D721Med (cell line): ENCODE measurements around the gene SLC6A7.

Experiments used
- DNase-seq: peaks from one replicate; pipeline ENCODE4 v3.0.0; 2011; ENCODE audit warnings: low spot score; ENCODE audit not compliant: insufficient read length
- FAIRE-seq: peaks from 2 replicates; lab custom pipeline; 2011; peaks lifted over from hg19 to GRCh38; lab: Jason Lieb, UNC
- TF ChIP-seq, protein P1 (sequence below): IDR thresholded peaks from 2 replicates; pipeline ENCODE4 v1.5.1; 2012; ENCODE audit warnings: mild to moderate bottlenecking, control low read depth; ENCODE audit not compliant: insufficient read depth; ENCODE audit errors: missing control alignments

Gene SLC6A7

DNA sequence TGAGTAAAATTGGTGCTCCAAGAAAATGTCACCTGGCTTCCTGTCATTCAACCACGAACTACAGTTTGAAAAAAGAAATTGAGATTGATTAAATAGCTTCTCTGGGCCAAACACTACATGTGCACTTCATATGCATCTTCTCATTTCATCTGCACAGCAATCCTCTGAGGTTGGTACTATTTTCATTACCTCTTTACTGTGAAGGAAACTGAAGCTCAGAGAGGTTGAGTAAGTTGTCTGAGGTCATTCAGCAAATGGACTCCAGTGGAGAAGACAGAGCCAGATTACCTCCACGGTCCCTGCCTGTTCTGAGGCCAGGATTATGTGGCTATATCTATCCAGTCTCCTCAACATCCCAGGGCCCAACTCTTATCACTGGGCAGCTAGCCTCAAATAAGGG lies 46.5 kb downstream of the SLC6A7 start:
- no peak for FAIRE-seq

DNA sequence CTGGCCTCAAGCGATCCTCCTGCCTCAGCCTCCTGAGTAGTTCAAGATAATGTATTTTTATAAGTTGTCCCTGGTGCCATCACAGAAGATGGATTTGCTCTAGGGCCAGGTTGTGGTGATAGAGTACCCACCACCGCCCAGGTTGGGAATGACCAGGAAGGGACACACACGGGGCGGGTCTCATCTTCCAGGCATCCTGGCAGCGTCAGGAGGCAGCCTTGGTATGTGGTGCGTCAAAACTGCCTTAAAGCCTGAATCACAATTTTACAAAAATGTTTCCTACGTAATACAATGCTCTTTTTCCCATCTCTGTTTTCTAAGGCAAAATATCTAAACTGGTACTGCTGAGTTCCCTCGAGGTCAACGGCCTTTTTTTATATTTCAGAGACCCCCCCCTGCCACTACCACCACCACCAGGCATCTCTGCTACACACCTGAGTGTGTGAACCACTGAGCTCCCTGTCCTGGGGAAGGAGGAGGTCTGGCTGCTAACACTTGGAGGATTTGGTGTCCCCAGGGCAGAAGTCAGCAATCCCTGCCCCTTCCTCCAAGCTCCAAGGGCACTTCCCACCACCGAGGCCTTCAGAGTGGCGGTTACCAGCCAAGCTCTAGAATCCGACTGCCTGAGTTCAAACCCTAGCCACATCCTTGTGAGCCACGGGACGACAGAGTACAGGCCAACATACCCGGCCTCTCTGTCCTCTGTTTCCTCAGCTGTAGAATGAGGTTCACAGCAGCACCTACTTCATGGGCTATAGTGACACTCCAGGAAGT lies 47.3 kb downstream of the SLC6A7 start:
- FAIRE-seq = no peak
- no peak for DNase-seq
- TF ChIP-seq, protein P1, sequence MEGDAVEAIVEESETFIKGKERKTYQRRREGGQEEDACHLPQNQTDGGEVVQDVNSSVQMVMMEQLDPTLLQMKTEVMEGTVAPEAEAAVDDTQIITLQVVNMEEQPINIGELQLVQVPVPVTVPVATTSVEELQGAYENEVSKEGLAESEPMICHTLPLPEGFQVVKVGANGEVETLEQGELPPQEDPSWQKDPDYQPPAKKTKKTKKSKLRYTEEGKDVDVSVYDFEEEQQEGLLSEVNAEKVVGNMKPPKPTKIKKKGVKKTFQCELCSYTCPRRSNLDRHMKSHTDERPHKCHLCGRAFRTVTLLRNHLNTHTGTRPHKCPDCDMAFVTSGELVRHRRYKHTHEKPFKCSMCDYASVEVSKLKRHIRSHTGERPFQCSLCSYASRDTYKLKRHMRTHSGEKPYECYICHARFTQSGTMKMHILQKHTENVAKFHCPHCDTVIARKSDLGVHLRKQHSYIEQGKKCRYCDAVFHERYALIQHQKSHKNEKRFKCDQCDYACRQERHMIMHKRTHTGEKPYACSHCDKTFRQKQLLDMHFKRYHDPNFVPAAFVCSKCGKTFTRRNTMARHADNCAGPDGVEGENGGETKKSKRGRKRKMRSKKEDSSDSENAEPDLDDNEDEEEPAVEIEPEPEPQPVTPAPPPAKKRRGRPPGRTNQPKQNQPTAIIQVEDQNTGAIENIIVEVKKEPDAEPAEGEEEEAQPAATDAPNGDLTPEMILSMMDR = no peak

More for the DNA sequence above, 46.5 kb downstream of the SLC6A7 start:
- DNase-seq = no peak
- TF ChIP-seq, protein P1 = no peak

DNA sequence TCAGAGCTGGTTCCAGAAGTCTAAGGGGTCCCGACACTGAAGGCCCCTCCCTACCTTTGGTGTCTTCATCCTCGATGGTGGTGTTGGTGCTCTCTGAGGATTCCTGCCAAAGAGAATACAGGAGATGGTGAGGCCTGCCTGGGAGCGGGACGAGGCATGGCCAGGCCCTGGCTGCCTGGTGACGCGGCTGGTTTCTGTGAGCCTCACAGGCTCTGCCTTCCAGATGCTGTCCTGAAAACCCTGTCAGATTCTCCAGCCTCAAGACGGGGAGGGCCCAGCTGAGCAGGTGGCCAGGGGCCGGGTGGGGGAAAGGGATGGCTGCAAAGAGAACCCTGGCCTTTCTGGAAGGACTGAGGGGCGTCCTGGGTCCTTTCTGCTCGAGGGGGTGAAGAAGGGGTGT lies 48.8 kb downstream of the SLC6A7 start:
- DNase-seq = no peak
- TF ChIP-seq, protein P1 = no peak
- FAIRE-seq = no peak

DNA sequence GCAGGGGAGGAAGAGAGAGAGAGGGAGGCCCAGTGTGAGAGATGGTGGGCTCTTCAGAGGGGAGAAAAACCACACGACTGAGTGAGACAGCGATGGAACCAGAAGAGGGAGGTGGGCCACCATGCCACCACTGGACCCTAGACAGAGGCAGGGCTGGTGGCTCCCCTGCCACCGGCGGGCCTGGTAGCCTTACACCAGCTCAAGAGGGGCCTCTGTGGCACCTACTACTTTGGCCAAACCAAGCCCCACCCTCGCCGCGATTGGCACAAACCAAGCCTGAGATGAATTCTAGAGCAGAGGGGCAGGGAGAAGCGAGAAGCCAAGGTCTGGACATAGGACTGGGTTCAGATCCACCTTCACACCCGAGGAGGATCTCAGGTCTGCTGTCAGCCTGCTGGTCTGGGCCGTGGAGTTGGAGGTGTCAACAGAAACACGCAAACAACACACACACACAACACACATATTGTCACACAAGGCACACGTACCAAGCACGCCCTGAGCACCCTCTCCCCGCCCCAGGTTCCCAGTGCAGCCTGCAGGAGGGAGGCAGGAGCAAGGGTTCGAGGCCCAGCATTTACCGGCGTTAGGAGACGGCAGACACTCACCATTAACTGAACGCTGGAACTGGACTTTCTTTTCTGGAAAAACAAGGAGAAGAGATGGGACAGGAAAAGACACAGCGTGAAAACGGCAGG lies 49.4 kb downstream of the SLC6A7 start:
- TF ChIP-seq, protein P1 = no peak
- DNase-seq = no peak
- FAIRE-seq = no peak

DNA sequence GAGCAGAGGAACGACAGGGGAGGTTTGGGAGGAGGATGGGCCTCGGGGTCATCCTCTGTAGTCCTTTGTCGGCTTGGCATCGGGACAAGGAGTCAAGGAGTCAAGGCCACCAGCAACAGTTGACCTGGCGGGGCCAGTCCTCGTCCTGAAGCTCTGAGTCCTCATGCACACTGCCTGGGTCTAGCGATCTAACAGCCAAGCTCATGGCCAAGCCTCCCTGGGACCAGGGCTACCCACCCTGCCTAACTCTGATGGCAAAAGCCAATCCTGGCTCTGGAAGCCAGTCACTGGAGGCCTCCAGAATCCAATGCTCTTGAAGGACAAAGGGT lies 49.9 kb downstream of the SLC6A7 start:
- TF ChIP-seq, protein P1 = no peak
- no peak for FAIRE-seq
- no peak for DNase-seq

DNA sequence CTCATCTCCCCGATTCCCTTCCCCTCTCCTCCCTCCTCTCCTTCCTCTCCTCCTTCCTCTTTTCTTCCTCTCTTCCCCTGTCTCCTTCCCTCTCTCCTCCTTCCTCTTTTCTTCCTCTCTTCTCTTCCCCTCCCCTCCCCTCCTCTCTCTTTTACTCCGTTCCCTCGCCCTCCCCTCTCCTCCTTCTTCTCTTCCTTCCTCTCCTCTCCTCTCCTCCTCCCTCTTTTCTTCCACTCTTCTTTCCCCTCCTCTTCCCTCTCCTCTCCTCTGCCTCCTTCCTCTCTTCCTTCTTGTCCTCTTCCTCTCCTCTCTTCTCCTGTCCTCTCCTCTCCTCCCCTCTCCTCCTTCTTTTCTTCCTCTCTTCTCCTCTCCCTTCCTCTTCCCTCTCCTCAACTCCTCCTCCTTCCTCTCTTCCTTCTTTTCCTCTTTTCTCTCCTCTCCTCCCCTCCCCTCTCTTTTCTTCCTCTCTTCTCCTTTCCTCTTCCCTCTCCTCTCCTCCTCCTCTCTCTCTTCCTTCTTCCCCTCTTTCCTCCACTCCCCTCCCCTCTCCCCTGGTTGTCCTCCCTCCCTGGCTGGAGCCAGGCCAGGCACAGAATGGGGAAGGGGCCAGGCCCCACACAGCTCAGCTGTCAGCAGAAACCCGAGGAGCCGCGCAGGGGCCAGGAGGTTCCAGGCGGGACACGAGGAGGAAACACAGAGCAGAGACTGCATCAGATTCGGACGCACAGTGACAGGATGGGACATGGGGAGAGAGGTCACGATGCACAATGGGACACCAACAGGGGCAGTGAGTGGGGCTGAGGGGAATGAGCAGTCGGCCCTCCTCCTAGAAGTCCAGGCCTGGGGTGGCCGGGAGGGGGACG lies 51.7 kb downstream of the SLC6A7 start:
- no peak for FAIRE-seq
- no peak for DNase-seq
- TF ChIP-seq, protein P1 = no peak
